ENCODE results near the gene STYK1. TPM values are rescaled to one million over a fixed set of nuclear protein-coding genes. Genes with fewer than 3 reads are reported as not detected.
A peak's percentile ranks its signal among the peaks of the same experiment; 100 is the strongest.

STYK1 gene
- total RNA-seq, result not detected

- Histone ChIP-seq H3K27ac (ENCODE audit: low read depth, low read length) (no peak within 1 kb of the TSS), H3K36me3 (ENCODE audit: control insufficient read depth in 3 of 3, insufficient read depth in 3 of 3, low read length in 3 of 3) (no peaks in the 10 kb centered on the region), H3K4me3 (ENCODE audit: low read length in 3 of 3) (peak within 1 kb of the TSS; percentile 51 to 66 (median 56)), H3K9me3 (ENCODE audit: control insufficient read depth in 3 of 3, low read length in 3 of 3) (no peaks in the 10 kb centered on the region), H3K9ac (ENCODE audit: low read depth in 1 of 3, low read length in 3 of 3) (no peak within 1 kb of the TSS), H3K4me1 (ENCODE audit: control insufficient read depth in 3 of 3, insufficient read depth in 3 of 3, low read length in 3 of 3) (peaks cover 0 to 8% (median 6%) of the 10 kb centered on the region in 3 donors), H3K27me3 (ENCODE audit: control insufficient read depth in 3 of 3, insufficient read depth in 3 of 3, low read length in 3 of 3) (peaks cover 11 to 24% (median 12%) of the 10 kb centered on the region in 3 donors)
Measured at GRCh38 chr12:10673659-10674384, at the start of gene STYK1. Gene STYK1 (minus strand): TSS chr12:10674052. CDS start chr12:10634618, 39,434 bp downstream.

DNA sequence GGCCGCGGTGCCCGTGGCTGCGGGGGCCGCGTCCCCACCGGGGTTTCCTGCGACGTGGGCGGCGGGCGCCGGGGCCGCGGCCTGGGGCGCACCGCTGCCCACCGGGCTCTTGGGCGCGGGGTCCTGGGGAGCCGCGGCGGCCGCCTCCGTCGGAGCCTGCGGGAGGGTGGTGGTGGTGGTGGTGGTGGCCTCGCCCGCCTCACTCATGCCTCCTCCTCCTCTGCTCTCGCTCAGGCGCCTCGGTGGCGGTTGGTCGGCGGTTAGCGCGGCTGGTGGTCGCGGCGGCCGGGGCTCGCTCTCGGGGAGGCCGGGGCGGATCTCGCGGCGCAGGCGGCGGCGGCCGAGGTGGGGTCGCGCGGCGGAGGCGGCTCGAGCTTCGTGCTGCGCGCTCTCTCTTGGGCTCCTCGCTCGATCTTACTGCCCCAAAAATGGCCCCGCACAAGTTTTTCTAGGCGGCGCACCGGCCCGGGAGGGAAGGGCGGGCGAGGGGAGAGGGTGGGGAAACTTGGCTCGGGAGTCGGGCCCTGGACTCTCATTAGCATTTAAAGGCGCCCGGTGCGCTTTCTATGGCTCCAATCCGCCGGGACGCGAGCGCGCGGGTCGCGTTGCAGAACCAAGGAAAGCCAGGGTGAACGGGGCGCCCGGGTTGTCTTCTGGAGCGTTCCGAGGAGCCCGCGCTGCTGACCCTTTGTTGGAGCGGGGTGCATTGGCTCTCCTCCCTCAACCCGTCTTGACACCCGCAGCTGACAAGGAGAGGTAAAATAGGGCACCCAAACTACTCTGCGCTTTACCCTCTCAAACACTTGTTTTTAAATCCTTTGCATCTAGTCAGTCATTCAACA lies 49.3 kb upstream of the STYK1 start, which contains the start of gene YBX3:
Gene YBX3, minus strand, starts transcription at position 419 of the 842 bp plus-strand sequence. Its CDS starts 212 bp downstream, at position 207.
- peak within 1 kb of the TSS; percentile 95 to 99 (median 99) for H3K9ac ChIP-seq (ENCODE audit: low read depth in 1 of 3, low read length in 3 of 3)
- peak within 1 kb of the TSS; percentile 100 for H3K27ac ChIP-seq (ENCODE audit: low read depth, low read length)
- H3K9me3 ChIP-seq (ENCODE audit: control insufficient read depth in 3 of 3, low read length in 3 of 3), result no peaks in the 10 kb centered on the region
- H3K4me1 ChIP-seq (ENCODE audit: control insufficient read depth in 3 of 3, insufficient read depth in 3 of 3, low read length in 3 of 3), result peaks cover 3 to 26% (median 11%) of the 10 kb centered on the region in 3 donors
- H3K36me3 ChIP-seq (ENCODE audit: control insufficient read depth in 3 of 3, insufficient read depth in 3 of 3, low read length in 3 of 3), result peaks cover 0 to 3% (median 0%) of the 10 kb centered on the region in 3 donors
- peak within 1 kb of the TSS; percentile 82 to 99 (median 94) for H3K4me3 ChIP-seq (ENCODE audit: low read length in 3 of 3)
- no peaks in the 10 kb centered on the region for H3K27me3 ChIP-seq (ENCODE audit: control insufficient read depth in 3 of 3, insufficient read depth in 3 of 3, low read length in 3 of 3)

DNA sequence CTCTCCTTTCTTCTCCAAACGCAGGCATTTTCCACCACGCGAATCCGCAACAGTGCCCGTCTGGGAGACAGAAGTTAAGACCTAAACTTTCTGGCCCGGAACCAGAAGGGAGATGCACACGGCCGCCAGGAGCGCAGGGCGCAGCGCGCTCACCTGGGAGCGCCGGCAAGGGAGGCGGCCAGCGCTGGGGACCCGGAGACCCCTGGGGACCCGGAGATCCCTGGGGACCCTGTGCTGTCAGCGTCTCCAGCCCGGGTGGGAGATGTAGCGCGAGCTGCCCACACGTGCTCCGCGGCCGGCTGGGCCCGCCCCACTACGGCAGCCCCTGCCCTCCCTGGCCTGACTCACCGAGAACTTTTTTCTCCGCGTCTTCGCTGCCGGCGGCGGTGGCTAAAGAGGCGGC lies 48.7 kb upstream of the STYK1 start:
- Histone ChIP-seq H3K36me3 (ENCODE audit: control insufficient read depth in 3 of 3, insufficient read depth in 3 of 3, low read length in 3 of 3) (peaks cover 0 to 3% (median 0%) of the 10 kb centered on the region in 3 donors), H3K4me1 (ENCODE audit: control insufficient read depth in 3 of 3, insufficient read depth in 3 of 3, low read length in 3 of 3) (peaks cover 6 to 28% (median 12%) of the 10 kb centered on the region in 3 donors), H3K4me3 (ENCODE audit: low read length in 3 of 3) (peak overlapping the region; percentile 82 to 99 (median 94)), H3K9me3 (ENCODE audit: control insufficient read depth in 3 of 3, low read length in 3 of 3) (no peaks in the 10 kb centered on the region), H3K27ac (ENCODE audit: low read depth, low read length) (peak overlapping the region; percentile 100), H3K9ac (ENCODE audit: low read depth in 1 of 3, low read length in 3 of 3) (peak overlapping the region; percentile 95 to 99 (median 99)), H3K27me3 (ENCODE audit: control insufficient read depth in 3 of 3, insufficient read depth in 3 of 3, low read length in 3 of 3) (no peaks in the 10 kb centered on the region)

GRCh38 chr12:10721651-10722501 lies 48.0 kb upstream of the STYK1 start:
- H3K27ac ChIP-seq (ENCODE audit: low read depth, low read length), result peak overlapping the region; percentile 100
- peak overlapping the region; percentile 82 to 99 (median 94) for H3K4me3 ChIP-seq (ENCODE audit: low read length in 3 of 3)
- H3K4me1 ChIP-seq (ENCODE audit: control insufficient read depth in 3 of 3, insufficient read depth in 3 of 3, low read length in 3 of 3), result peaks cover 12 to 34% (median 12%) of the 10 kb centered on the region in 3 donors
- H3K9ac ChIP-seq (ENCODE audit: low read depth in 1 of 3, low read length in 3 of 3), result peak overlapping the region; percentile 95 to 99 (median 99)
- no peaks in the 10 kb centered on the region for H3K27me3 ChIP-seq (ENCODE audit: control insufficient read depth in 3 of 3, insufficient read depth in 3 of 3, low read length in 3 of 3)
- H3K9me3 ChIP-seq (ENCODE audit: control insufficient read depth in 3 of 3, low read length in 3 of 3), result no peaks in the 10 kb centered on the region
- H3K36me3 ChIP-seq (ENCODE audit: control insufficient read depth in 3 of 3, insufficient read depth in 3 of 3, low read length in 3 of 3), result peaks cover 0 to 3% (median 2%) of the 10 kb centered on the region in 3 donors

DNA sequence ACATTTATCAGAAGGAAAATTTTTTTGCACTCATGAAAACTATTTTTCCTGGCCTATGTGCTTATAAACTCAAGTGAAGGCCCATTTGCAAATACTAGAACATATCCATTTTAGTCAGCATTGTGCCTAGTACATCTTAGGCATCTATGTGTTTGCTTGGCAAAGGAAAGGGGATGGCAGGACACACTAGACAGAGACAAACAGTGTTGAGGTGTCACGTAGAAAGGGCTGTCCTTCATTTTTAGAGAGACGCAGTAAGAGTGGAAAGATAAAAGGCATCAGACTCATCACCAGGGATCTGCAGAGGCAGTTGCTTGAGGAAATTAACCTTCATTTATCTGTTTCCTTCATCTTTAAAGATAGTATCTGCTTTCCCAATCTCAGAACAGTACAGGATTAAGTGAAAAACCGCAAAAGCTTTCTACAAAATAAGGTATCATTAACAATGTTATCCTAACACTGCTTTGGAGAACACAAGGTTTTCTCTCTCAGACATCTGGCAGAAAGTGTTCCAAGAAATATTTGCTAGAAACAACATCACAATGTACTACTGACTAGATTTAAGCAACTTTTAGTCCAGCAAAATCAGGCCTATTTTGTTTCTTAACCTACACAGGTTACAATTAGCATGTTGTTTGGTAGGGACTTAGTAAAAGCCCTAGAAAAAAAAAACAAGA lies 47.3 kb upstream of the STYK1 start:
- H3K27ac ChIP-seq (ENCODE audit: low read depth, low read length), result peak overlapping the region; percentile 100
- peak overlapping the region; percentile 82 to 99 (median 94) for H3K4me3 ChIP-seq (ENCODE audit: low read length in 3 of 3)
- H3K4me1 ChIP-seq (ENCODE audit: control insufficient read depth in 3 of 3, insufficient read depth in 3 of 3, low read length in 3 of 3), result peaks cover 15 to 42% (median 19%) of the 10 kb centered on the region in 3 donors
- peaks cover 0 to 3% (median 2%) of the 10 kb centered on the region in 3 donors for H3K36me3 ChIP-seq (ENCODE audit: control insufficient read depth in 3 of 3, insufficient read depth in 3 of 3, low read length in 3 of 3)
- H3K9ac ChIP-seq (ENCODE audit: low read depth in 1 of 3, low read length in 3 of 3), result peak overlapping the region; percentile 95 to 99 (median 99)
- H3K9me3 ChIP-seq (ENCODE audit: control insufficient read depth in 3 of 3, low read length in 3 of 3), result no peaks in the 10 kb centered on the region
- H3K27me3 ChIP-seq (ENCODE audit: control insufficient read depth in 3 of 3, insufficient read depth in 3 of 3, low read length in 3 of 3), result no peaks in the 10 kb centered on the region

DNA sequence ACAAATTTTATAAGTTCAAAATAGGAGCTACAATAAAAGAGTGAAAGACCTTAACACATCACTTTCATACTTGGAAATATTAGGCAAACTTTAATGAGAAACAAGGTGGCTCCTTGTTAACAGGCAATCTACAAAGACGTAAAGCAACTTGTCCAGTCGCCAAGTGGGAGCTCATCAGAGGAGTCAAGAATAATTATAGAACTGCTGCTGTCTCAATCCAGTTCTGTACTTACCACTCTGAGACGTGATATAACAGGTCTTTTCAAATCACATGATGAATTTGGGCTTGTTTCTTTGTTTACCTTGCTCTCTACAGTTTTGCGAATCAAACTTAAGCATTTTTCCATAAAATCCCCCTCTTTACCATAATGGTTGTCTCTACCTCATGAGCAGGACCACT lies 45.6 kb upstream of the STYK1 start:
- peak overlapping the region; percentile 95 to 99 (median 99) for H3K9ac ChIP-seq (ENCODE audit: low read depth in 1 of 3, low read length in 3 of 3)
- H3K27ac ChIP-seq (ENCODE audit: low read depth, low read length), result peak overlapping the region; percentile 100
- H3K4me3 ChIP-seq (ENCODE audit: low read length in 3 of 3), result peak overlapping the region; percentile 63 to 99 (median 82)

DNA sequence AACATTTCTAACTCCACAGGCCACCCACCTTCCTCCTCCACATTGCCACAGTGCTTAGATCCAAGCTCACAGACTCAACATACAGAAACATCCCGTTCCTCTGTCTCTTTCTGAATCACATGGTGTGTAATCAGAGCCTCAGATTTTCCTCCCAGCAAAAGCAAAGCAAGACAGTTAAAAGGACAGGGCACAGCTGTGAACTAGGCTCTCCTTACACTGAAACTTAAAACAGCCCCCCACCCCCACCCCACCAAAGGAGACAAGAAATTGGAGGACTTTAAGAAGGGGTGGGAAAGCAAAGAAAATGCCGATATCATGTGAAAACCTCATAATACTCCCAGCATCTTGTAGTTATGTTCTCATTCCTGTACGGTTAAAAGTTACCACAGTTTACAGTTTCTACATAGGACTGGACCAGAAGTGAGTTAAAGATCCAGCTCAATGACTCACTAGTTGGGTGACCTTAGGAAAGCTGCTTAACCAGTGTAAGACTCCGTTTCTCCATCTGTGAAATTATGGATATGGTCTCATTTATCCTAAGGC lies 44.5 kb upstream of the STYK1 start:
- Histone ChIP-seq H3K9ac (ENCODE audit: low read depth in 1 of 3, low read length in 3 of 3) (peak overlapping the region; percentile 88 to 99 (median 95)), H3K4me1 (ENCODE audit: control insufficient read depth in 3 of 3, insufficient read depth in 3 of 3, low read length in 3 of 3) (peaks cover 12 to 42% (median 28%) of the 10 kb centered on the region in 3 donors), H3K9me3 (ENCODE audit: control insufficient read depth in 3 of 3, low read length in 3 of 3) (no peaks in the 10 kb centered on the region), H3K4me3 (ENCODE audit: low read length in 3 of 3) (peak overlapping the region; percentile 63 to 99 (median 82)), H3K27ac (ENCODE audit: low read depth, low read length) (peak overlapping the region; percentile 100), H3K27me3 (ENCODE audit: control insufficient read depth in 3 of 3, insufficient read depth in 3 of 3, low read length in 3 of 3) (no peaks in the 10 kb centered on the region), H3K36me3 (ENCODE audit: control insufficient read depth in 3 of 3, insufficient read depth in 3 of 3, low read length in 3 of 3) (peaks cover 11 to 18% (median 17%) of the 10 kb centered on the region in 3 donors)

More for the DNA sequence above, 45.6 kb upstream of the STYK1 start:
- H3K36me3 ChIP-seq (ENCODE audit: control insufficient read depth in 3 of 3, insufficient read depth in 3 of 3, low read length in 3 of 3), result peaks cover 8 to 9% (median 8%) of the 10 kb centered on the region in 3 donors
- no peaks in the 10 kb centered on the region for H3K27me3 ChIP-seq (ENCODE audit: control insufficient read depth in 3 of 3, insufficient read depth in 3 of 3, low read length in 3 of 3)
- peaks cover 16 to 43% (median 23%) of the 10 kb centered on the region in 3 donors for H3K4me1 ChIP-seq (ENCODE audit: control insufficient read depth in 3 of 3, insufficient read depth in 3 of 3, low read length in 3 of 3)
- no peaks in the 10 kb centered on the region for H3K9me3 ChIP-seq (ENCODE audit: control insufficient read depth in 3 of 3, low read length in 3 of 3)

DNA sequence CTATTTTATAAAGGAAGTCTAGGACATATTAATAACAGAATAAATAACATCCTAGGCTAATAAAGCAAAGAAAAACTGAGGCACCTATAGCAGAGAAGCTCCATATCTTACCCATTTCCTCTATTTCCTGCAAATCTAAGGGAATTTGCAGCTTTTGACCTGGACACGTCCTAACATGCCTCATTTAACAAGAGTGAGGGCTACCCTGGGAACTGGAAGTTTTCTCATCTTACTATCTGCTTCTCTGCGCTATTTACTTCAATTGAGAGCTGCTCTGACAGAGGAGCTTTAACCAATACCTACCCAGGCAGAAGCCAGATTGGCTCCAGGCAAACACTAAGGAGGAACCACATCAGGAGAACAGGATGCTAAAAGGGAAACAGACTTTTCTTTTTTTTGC lies 43.6 kb upstream of the STYK1 start:
- peaks cover 15 to 24% (median 24%) of the 10 kb centered on the region in 3 donors for H3K36me3 ChIP-seq (ENCODE audit: control insufficient read depth in 3 of 3, insufficient read depth in 3 of 3, low read length in 3 of 3)
- no peaks in the 10 kb centered on the region for H3K9me3 ChIP-seq (ENCODE audit: control insufficient read depth in 3 of 3, low read length in 3 of 3)
- H3K4me3 ChIP-seq (ENCODE audit: low read length in 3 of 3), result peak overlapping the region; percentile 63 to 99 (median 82)
- H3K4me1 ChIP-seq (ENCODE audit: control insufficient read depth in 3 of 3, insufficient read depth in 3 of 3, low read length in 3 of 3), result peaks cover 13 to 46% (median 36%) of the 10 kb centered on the region in 3 donors
- peak overlapping the region; percentile 88 to 99 (median 95) for H3K9ac ChIP-seq (ENCODE audit: low read depth in 1 of 3, low read length in 3 of 3)
- no peaks in the 10 kb centered on the region for H3K27me3 ChIP-seq (ENCODE audit: control insufficient read depth in 3 of 3, insufficient read depth in 3 of 3, low read length in 3 of 3)
- H3K27ac ChIP-seq (ENCODE audit: low read depth, low read length), result peak overlapping the region; percentile 100

All from skeletal muscle tissue (tissue), 4 donors.